Neural progenitor cell (in vitro differentiated cells): ENCODE measurements around the gene NR1H2. TPM values are rescaled to one million over a fixed set of nuclear protein-coding genes. Genes with fewer than 3 reads are reported as not detected.

Experiments
- DNase-seq: peaks from one replicate; pipeline ENCODE4 v3.0.0-alpha.2; 2016; ENCODE audit warnings: low spot score
- H2AFZ ChIP-seq: fragments of 200-600 bp; sonication (generic); replicated peaks from 2 replicates; pipeline ENCODE4 v1.6.1; 2016; ENCODE audit warnings: antibody characterized with exemption
- H3F3A ChIP-seq: fragments of 200-600 bp; sonication (generic); 2 replicates; pipeline ENCODE4 v1.6.1; 2016; ENCODE audit warnings: antibody characterized with exemption, low read depth
- H3K27ac ChIP-seq: fragments of 200-600 bp; sonication (generic); 2 replicates; pipeline ENCODE4 v1.5.1; 2016; ENCODE audit warnings: mild to moderate bottlenecking
- H3K27me3 ChIP-seq: fragments of 200-600 bp; sonication (generic); 2 replicates; pipeline ENCODE4 v1.6.1; 2016; ENCODE audit warnings: mild to moderate bottlenecking, moderate library complexity
- H3K36me3 ChIP-seq: fragments of 200-600 bp; sonication (generic); 2 replicates; pipeline ENCODE4 v1.5.1; 2016
- H3K4me1 ChIP-seq: fragments of 200-600 bp; sonication (generic); 2 replicates; pipeline ENCODE4 v1.6.1; 2016; ENCODE audit warnings: mixed run types
- H3K4me2 ChIP-seq: fragments of 200-600 bp; sonication (generic); 2 replicates; pipeline ENCODE4 v1.6.1; 2016
- H3K4me3 ChIP-seq: fragments of 200-600 bp; sonication (generic); 2 replicates; pipeline ENCODE4 v1.5.1; 2016
- H3K79me2 ChIP-seq: fragments of 200-600 bp; sonication (generic); 2 replicates; pipeline ENCODE4 v1.6.1; 2016; ENCODE audit warnings: low read depth
- H3K9ac ChIP-seq: fragments of 200-600 bp; sonication (generic); 2 replicates; pipeline ENCODE4 v1.6.1; 2016
- H3K9me3 ChIP-seq: fragments of 200-600 bp; sonication (generic); 2 replicates; pipeline ENCODE4 v1.5.1; 2016; ENCODE audit warnings: low read depth
- H4K20me1 ChIP-seq: fragments of 200-600 bp; sonication (generic); 2 replicates; pipeline ENCODE4 v1.6.1; 2016; ENCODE audit warnings: low read depth
- H3K27ac Mint-ChIP-seq: 3 replicates; pipeline ENCODE4 v1.8.0; 2021; ENCODE audit warnings: mixed read lengths
- H3K27me3 Mint-ChIP-seq: 2 replicates; pipeline ENCODE4 v1.8.0; 2022; ENCODE audit warnings: low read depth, mild to moderate bottlenecking, inconsistent platforms, moderate library complexity, mixed read lengths; ENCODE audit not compliant: insufficient read depth
- H3K36me3 Mint-ChIP-seq: 3 replicates; pipeline ENCODE4 v1.8.0; 2021; ENCODE audit warnings: mixed read lengths
- H3K4me1 Mint-ChIP-seq: 3 replicates; pipeline ENCODE4 v1.8.0; 2021; ENCODE audit warnings: mixed read lengths
- H3K4me3 Mint-ChIP-seq: 3 replicates; pipeline ENCODE4 v1.8.0; 2021; ENCODE audit warnings: mild to moderate bottlenecking, moderate library complexity, mixed read lengths
- H3K9me3 Mint-ChIP-seq: 3 replicates; pipeline ENCODE4 v1.8.0; 2020; ENCODE audit warnings: mixed read lengths
- EZH2 ChIP-seq: fragments of 200-600 bp; sonication (generic); IDR thresholded peaks from 2 replicates; pipeline ENCODE4 v1.6.1; 2017; ENCODE audit warnings: antibody characterized with exemption, mild to moderate bottlenecking, moderate library complexity
- EZH2phosphoT487 ChIP-seq: fragments of 200-600 bp; sonication (generic); IDR thresholded peaks from 2 replicates; pipeline ENCODE4 v1.6.1; 2017; ENCODE audit warnings: antibody characterized with exemption
- total RNA-seq: library from RNA; depleted of rRNA; stranded (reverse); fragments of >200 nt; gene quantifications from 2 replicates; pipeline ENCODE4 v1.2.3, GENCODE V29; 2015; ENCODE audit warnings: low replicate concordance
- TF ChIP-seq, protein P1 (sequence below): fragments of 200-600 bp; sonication (generic); IDR thresholded peaks from 2 replicates; pipeline ENCODE4 v1.5.1; 2017; ENCODE audit warnings: antibody characterized with exemption, mild to moderate bottlenecking

The NR1H2 gene
- total RNA-seq, 1 donor from 2014 or later, result 25.4 TPM

DNA sequence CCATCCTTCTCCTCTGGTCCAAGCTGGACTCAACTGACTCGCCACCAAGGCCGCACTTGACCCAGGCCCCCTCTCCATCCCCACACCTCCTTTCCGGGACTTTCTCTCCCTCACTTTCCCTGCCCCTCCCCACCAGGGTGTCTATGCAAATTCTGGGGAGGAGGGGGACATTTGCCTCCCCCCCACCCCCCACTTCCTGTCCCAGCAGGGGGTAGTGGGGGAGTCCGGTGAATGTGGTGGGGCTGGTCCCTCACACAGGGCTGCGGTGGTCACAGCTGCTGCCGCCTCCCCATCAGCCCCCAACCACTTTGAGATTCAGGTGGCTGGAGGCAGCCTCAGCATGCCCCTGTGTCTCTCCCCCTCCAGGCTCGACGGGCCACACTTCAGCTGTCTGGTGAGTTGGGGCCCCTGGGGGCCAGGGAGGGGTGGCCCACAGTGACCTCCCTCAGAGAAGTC lies 43.4 kb downstream of the NR1H2 start:
- H3K4me3 Mint-ChIP-seq, result no peak overlapping the region

DNA sequence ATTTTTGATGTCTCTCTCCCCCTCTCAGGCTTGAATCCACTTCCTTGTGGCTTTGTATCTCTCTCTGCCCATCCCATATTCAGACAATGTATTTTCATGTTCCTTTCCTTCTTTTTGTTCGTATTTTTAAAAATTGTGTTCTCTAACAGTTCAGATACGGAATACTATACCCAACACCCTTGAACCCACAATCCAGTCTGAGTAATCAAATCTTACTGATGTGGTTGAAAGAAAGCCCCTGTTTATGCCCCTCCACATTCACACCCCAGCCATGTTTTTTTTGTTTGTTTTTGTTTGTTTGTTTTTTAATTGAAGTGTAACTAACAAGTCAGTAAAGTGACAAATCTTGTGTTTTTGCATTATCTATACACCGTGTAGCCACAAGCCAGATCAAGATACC lies 43.9 kb downstream of the NR1H2 start:
- H3K4me1 Mint-ChIP-seq, result peaks cover 12% of the 10 kb centered on the region
- no peaks in the 10 kb centered on the region for H3F3A ChIP-seq
- TF ChIP-seq, protein P1, sequence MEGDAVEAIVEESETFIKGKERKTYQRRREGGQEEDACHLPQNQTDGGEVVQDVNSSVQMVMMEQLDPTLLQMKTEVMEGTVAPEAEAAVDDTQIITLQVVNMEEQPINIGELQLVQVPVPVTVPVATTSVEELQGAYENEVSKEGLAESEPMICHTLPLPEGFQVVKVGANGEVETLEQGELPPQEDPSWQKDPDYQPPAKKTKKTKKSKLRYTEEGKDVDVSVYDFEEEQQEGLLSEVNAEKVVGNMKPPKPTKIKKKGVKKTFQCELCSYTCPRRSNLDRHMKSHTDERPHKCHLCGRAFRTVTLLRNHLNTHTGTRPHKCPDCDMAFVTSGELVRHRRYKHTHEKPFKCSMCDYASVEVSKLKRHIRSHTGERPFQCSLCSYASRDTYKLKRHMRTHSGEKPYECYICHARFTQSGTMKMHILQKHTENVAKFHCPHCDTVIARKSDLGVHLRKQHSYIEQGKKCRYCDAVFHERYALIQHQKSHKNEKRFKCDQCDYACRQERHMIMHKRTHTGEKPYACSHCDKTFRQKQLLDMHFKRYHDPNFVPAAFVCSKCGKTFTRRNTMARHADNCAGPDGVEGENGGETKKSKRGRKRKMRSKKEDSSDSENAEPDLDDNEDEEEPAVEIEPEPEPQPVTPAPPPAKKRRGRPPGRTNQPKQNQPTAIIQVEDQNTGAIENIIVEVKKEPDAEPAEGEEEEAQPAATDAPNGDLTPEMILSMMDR, result no peak
- TF ChIP-seq EZH2phosphoT487 (no peak), EZH2 (no peak)
- no peaks in the 10 kb centered on the region for H3K79me2 ChIP-seq
- no peak overlapping the region for H3K4me2 ChIP-seq
- DNase-seq, result no peak
- no peak overlapping the region for H3K27ac Mint-ChIP-seq
- no peak overlapping the region for H3K9ac ChIP-seq
- H3K9me3 ChIP-seq, result no peaks in the 10 kb centered on the region
- H3K4me3 Mint-ChIP-seq, result no peak overlapping the region
- no peaks in the 10 kb centered on the region for H3K36me3 ChIP-seq
- peaks cover 6% of the 10 kb centered on the region for H4K20me1 ChIP-seq
- H3K4me3 ChIP-seq, result no peak overlapping the region
- peaks cover 17% of the 10 kb centered on the region for H3K27me3 Mint-ChIP-seq
- peaks cover 7% of the 10 kb centered on the region for H3K4me1 ChIP-seq
- no peak overlapping the region for H3K27ac ChIP-seq
- H3K27me3 ChIP-seq, result peaks cover 30% of the 10 kb centered on the region
- no peaks in the 10 kb centered on the region for H3K36me3 Mint-ChIP-seq
- H2AFZ ChIP-seq, result no peak overlapping the region
- H3K9me3 Mint-ChIP-seq, result no peaks in the 10 kb centered on the region

More for the DNA sequence above, 43.4 kb downstream of the NR1H2 start:
- no peaks in the 10 kb centered on the region for H3F3A ChIP-seq
- Mint-ChIP-seq H3K4me1 (peaks cover 12% of the 10 kb centered on the region), H3K27ac (no peak overlapping the region), H3K36me3 (no peaks in the 10 kb centered on the region), H3K9me3 (no peaks in the 10 kb centered on the region), H3K27me3 (peaks cover 17% of the 10 kb centered on the region)
- no peak overlapping the region for H3K9ac ChIP-seq
- no peak overlapping the region for H3K27ac ChIP-seq
- H4K20me1 ChIP-seq, result peaks cover 9% of the 10 kb centered on the region
- H3K79me2 ChIP-seq, result no peaks in the 10 kb centered on the region
- peak overlapping the region; percentile 79 for H3K4me2 ChIP-seq
- no peak overlapping the region for H3K4me3 ChIP-seq
- no peaks in the 10 kb centered on the region for H3K36me3 ChIP-seq
- H3K9me3 ChIP-seq, result no peaks in the 10 kb centered on the region
- TF ChIP-seq EZH2phosphoT487, result no peak
- no peak for TF ChIP-seq EZH2
- TF ChIP-seq, protein P1, result no peak
- DNase-seq, result no peak
- peaks cover 30% of the 10 kb centered on the region for H3K27me3 ChIP-seq
- H3K4me1 ChIP-seq, result peaks cover 7% of the 10 kb centered on the region
- no peak overlapping the region for H2AFZ ChIP-seq

DNA sequence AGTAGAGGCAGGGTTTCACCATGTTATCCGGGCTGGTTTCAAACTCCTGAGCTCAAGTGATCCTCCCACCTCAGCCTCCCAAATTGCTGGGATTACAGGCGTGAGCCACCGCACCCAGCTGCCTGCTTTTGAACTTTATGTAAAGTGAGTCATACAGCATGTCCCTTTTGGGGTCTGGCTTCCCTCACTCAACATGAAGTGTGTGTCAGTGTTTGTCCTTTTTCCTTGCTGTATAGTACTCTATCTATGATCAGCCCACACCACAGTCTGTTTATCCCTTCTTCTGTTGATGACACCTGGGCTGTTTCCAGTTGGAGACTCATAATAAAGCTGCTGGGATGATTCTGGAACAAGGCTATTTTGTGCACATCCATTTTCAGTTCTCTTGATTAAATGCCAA lies 44.6 kb downstream of the NR1H2 start:
- H3K27ac Mint-ChIP-seq, result no peak overlapping the region
- no peak overlapping the region for H3K4me3 ChIP-seq
- no peaks in the 10 kb centered on the region for H3K36me3 ChIP-seq
- H3K79me2 ChIP-seq, result no peaks in the 10 kb centered on the region
- peaks cover 3% of the 10 kb centered on the region for H4K20me1 ChIP-seq
- H3K4me3 Mint-ChIP-seq, result no peak overlapping the region
- H3K9ac ChIP-seq, result no peak overlapping the region
- H3K27me3 Mint-ChIP-seq, result peaks cover 17% of the 10 kb centered on the region
- H3K4me1 ChIP-seq, result peaks cover 7% of the 10 kb centered on the region
- H3K27me3 ChIP-seq, result peaks cover 30% of the 10 kb centered on the region
- DNase-seq, result no peak
- H3K27ac ChIP-seq, result no peak overlapping the region
- no peaks in the 10 kb centered on the region for H3K9me3 Mint-ChIP-seq
- H3K36me3 Mint-ChIP-seq, result no peaks in the 10 kb centered on the region
- no peaks in the 10 kb centered on the region for H3K9me3 ChIP-seq
- H3F3A ChIP-seq, result no peaks in the 10 kb centered on the region
- peaks cover 12% of the 10 kb centered on the region for H3K4me1 Mint-ChIP-seq
- no peak overlapping the region for H3K4me2 ChIP-seq
- H2AFZ ChIP-seq, result no peak overlapping the region
- TF ChIP-seq, protein P1, result no peak
- TF ChIP-seq EZH2phosphoT487, result no peak
